Measurements from ENCODE around the gene DXO. TPM values are rescaled to one million over a fixed set of nuclear protein-coding genes. Genes with fewer than 3 reads are reported as not detected.

The DXO gene
- total RNA-seq, 1 donor from 2014 or later, result 11.2 TPM

DNA sequence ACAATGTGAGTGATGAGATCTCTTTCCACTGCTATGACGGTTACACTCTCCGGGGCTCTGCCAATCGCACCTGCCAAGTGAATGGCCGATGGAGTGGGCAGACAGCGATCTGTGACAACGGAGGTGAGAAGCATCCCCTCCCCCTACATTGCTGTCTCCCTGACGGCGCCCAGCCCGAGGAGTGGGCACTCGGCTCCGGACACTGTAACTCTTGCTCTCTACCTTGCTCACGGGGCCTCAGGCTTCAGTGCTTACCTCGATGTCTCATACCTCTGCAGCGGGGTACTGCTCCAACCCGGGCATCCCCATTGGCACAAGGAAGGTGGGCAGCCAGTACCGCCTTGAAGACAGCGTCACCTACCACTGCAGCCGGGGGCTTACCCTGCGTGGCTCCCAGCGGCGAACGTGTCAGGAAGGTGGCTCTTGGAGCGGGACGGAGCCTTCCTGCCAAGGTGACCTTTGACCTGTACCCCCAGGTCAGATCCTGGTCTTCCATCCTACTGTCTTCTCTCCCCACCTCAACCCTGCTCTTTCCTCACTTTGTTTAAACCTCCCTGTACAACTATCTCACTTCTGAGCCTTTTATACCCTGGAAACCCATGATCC lies 24.8 kb downstream of the DXO start:
- Histone ChIP-seq H3K4me1 (peaks cover 13% of the 10 kb centered on the region), H3K36me3 (peaks cover 8% of the 10 kb centered on the region), H3K4me3 (no peak overlapping the region), H3K27ac (replicated peaks) (no peak overlapping the region), H3K27me3 (ENCODE audit: low read depth) (peaks cover 32% of the 10 kb centered on the region), H3K9me3 (replicated peaks) (no peaks in the 10 kb centered on the region)
- no peak for DNase-seq
- intact Hi-C loops (cut with micrococcal nuclease), result no loop called here
- TF ChIP-seq, protein P1, sequence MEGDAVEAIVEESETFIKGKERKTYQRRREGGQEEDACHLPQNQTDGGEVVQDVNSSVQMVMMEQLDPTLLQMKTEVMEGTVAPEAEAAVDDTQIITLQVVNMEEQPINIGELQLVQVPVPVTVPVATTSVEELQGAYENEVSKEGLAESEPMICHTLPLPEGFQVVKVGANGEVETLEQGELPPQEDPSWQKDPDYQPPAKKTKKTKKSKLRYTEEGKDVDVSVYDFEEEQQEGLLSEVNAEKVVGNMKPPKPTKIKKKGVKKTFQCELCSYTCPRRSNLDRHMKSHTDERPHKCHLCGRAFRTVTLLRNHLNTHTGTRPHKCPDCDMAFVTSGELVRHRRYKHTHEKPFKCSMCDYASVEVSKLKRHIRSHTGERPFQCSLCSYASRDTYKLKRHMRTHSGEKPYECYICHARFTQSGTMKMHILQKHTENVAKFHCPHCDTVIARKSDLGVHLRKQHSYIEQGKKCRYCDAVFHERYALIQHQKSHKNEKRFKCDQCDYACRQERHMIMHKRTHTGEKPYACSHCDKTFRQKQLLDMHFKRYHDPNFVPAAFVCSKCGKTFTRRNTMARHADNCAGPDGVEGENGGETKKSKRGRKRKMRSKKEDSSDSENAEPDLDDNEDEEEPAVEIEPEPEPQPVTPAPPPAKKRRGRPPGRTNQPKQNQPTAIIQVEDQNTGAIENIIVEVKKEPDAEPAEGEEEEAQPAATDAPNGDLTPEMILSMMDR (IDR thresholded peaks at IDR 0.05; ENCODE audit: borderline replicate concordance), result no peak

DNA sequence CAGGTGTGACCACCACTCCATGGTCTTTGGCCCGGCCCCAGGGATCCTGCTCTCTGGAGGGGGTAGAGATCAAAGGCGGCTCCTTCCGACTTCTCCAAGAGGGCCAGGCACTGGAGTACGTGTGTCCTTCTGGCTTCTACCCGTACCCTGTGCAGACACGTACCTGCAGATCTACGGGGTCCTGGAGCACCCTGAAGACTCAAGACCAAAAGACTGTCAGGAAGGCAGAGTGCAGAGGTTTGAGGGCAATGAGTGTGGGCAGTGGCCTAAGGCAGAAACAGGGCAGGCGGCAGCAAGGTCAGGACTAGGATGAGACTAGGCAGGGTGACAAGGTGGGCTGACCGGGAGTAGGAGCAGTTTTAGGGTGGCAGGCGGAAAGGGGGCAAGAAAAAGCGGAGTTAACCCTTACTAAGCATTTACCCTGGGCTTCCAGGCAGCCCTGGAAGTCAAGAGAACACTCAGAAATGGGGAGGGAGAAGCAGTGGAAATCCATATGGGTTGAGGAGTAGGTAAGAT lies 25.5 kb downstream of the DXO start:
- H3K9me3 ChIP-seq (replicated peaks), result no peaks in the 10 kb centered on the region
- no peak for DNase-seq
- H3K4me1 ChIP-seq, result peaks cover 13% of the 10 kb centered on the region
- H3K27ac ChIP-seq (replicated peaks), result peak overlapping the region; percentile 77
- peaks cover 35% of the 10 kb centered on the region for H3K27me3 ChIP-seq (ENCODE audit: low read depth)
- TF ChIP-seq, protein P1 (IDR thresholded peaks at IDR 0.05; ENCODE audit: borderline replicate concordance), result no peak
- H3K4me3 ChIP-seq, result peak overlapping the region; percentile 39
- peaks cover under 1% of the 10 kb centered on the region for H3K36me3 ChIP-seq
- intact Hi-C loops (cut with micrococcal nuclease), result no loop called here

GRCh38 chr6:31945507-31946369 lies 26.2 kb downstream of the DXO start, which contains the start of gene CFB:
CFB (plus strand) TSS chr6:31946095; CDS start chr6:31946222, 127 bp downstream.
- intact Hi-C loops (cut with micrococcal nuclease), result no loop called here
- TF ChIP-seq, protein P1 (IDR thresholded peaks at IDR 0.05; ENCODE audit: borderline replicate concordance), result no peak
- peak; percentile 65 for DNase-seq

GRCh38 chr6:31945154-31945506 lies 26.8 kb downstream of the DXO start:
- H3K4me3 ChIP-seq, result peak overlapping the region; percentile 39
- intact Hi-C loops (cut with micrococcal nuclease), result no loop called here
- no peaks in the 10 kb centered on the region for H3K9me3 ChIP-seq (replicated peaks)
- H3K27ac ChIP-seq (replicated peaks), result peak overlapping the region; percentile 77
- H3K36me3 ChIP-seq, result no peaks in the 10 kb centered on the region
- TF ChIP-seq, protein P1 (IDR thresholded peaks at IDR 0.05; ENCODE audit: borderline replicate concordance), result no peak
- peaks cover 13% of the 10 kb centered on the region for H3K4me1 ChIP-seq
- no peak for DNase-seq
- peaks cover 39% of the 10 kb centered on the region for H3K27me3 ChIP-seq (ENCODE audit: low read depth)

More at GRCh38 chr6:31945507-31946369, 26.2 kb downstream of the DXO start, which contains the start of gene CFB:
- Histone ChIP-seq H3K4me1 (peaks cover 13% of the 10 kb centered on the region), H3K27me3 (ENCODE audit: low read depth) (peaks cover 35% of the 10 kb centered on the region), H3K36me3 (no peaks in the 10 kb centered on the region), H3K27ac (replicated peaks) (peak within 1 kb of the TSS; percentile 77), H3K9me3 (replicated peaks) (no peaks in the 10 kb centered on the region), H3K4me3 (peak within 1 kb of the TSS; percentile 39)

GRCh38 chr6:31943742-31944141 lies 28.2 kb downstream of the DXO start:
- no peak overlapping the region for H3K4me3 ChIP-seq
- intact Hi-C loops (cut with micrococcal nuclease), result no loop called here
- no peak overlapping the region for H3K27ac ChIP-seq (replicated peaks)
- H3K9me3 ChIP-seq (replicated peaks), result no peaks in the 10 kb centered on the region
- TF ChIP-seq, protein P1 (IDR thresholded peaks at IDR 0.05; ENCODE audit: borderline replicate concordance), result no peak
- H3K27me3 ChIP-seq (ENCODE audit: low read depth), result peaks cover 41% of the 10 kb centered on the region
- H3K4me1 ChIP-seq, result peaks cover 13% of the 10 kb centered on the region
- no peaks in the 10 kb centered on the region for H3K36me3 ChIP-seq
- DNase-seq, result no peak
